Measurements from ENCODE around the gene ZNF341.
A peak's percentile ranks its signal among the peaks of the same experiment; 100 is the strongest.
"Not testable (repeated sequence)": the region's sequence is repeated elsewhere in the genome, so short reads cannot be mapped to it uniquely, and the experiment has no call there.

ZNF341 gene

DNA sequence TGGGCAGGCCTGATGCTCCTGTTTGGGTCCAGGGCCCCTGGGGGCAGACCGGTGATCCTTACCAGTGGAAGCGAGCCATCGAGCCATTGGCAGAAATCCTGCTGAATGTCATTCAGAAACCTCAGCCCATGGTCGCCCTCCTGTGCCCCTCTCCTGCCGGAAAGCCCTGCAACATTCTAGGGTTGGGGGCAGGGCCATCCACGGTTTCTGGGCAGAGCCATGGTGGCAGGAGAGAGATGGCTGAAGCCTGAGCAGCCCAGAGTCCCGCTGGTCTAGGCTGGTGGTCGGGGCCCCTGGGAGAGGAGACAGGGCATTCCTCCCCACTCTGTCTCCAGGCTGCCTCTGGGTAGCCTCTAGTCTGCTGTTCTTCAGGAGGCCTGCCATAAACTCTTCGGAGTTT, 59.7 kb downstream of the ZNF341 start:
- no peak overlapping the region for H3K4me3 ChIP-seq (replicated peaks in 1 of 2; ENCODE audit: low read depth in 2 of 2, low read length in 2 of 2)
- TF ChIP-seq, protein P1, sequence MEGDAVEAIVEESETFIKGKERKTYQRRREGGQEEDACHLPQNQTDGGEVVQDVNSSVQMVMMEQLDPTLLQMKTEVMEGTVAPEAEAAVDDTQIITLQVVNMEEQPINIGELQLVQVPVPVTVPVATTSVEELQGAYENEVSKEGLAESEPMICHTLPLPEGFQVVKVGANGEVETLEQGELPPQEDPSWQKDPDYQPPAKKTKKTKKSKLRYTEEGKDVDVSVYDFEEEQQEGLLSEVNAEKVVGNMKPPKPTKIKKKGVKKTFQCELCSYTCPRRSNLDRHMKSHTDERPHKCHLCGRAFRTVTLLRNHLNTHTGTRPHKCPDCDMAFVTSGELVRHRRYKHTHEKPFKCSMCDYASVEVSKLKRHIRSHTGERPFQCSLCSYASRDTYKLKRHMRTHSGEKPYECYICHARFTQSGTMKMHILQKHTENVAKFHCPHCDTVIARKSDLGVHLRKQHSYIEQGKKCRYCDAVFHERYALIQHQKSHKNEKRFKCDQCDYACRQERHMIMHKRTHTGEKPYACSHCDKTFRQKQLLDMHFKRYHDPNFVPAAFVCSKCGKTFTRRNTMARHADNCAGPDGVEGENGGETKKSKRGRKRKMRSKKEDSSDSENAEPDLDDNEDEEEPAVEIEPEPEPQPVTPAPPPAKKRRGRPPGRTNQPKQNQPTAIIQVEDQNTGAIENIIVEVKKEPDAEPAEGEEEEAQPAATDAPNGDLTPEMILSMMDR (IDR thresholded peaks at IDR 0.05; ENCODE audit: low read depth, low read length), result no peak
- DNase-seq (ENCODE audit: low read depth in 2 of 2), result no peak

DNA sequence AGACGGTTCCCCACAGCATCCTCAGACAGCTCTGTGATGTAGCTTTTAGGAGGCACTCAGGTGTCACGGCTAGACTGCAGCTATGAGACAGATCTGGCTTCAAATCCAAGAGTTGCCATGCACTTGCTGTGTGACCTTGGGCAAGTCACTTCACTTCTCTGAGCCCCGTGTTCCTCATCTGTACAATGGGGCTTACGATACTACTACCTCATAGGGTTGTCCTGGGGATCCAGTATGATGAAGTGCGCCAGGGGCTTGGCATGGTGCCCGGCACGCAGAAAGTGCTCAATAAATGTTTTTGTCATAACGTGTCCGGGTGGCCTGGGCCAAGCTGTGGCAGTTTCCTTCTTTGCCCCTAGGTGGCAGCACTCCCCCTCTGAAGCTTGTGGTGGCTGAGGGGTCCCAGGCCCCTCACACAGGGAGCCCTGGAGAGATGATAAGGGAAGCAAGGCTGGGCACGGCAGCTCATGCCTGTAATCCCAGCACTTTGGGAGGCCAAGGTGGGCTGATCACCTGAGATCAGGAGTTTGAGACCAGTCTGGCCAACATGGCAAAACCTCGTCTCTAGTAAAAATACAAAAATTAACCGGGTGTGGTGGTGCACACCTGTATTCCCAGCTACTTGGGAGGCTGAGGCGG, 60.3 kb downstream of the ZNF341 start:
- TF ChIP-seq, protein P1 (IDR thresholded peaks at IDR 0.05; ENCODE audit: low read depth, low read length), result peak; percentile 86
- peak; percentile 57 to 76 for DNase-seq (ENCODE audit: low read depth in 2 of 2)

DNA sequence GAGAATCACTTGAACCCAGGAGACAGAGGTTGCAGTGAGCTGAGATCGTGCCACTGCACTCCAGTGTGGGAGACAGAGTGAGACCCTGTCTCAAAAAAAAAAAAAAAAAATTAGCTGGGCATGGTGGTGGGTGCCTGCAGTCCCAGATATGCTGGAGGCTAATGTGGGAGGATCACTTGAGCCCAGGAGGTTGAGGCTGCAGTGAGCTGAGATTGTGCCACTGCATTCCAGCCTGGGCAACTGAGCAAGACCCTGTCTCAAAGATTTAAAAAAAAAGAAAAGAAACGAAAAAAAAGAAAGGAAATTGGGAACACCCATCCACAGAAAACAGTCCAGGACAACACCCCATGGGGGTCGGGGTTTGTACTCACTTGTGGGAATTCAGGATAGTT, 60.8 kb downstream of the ZNF341 start:
- not testable (repeated sequence) for DNase-seq (ENCODE audit: low read depth in 2 of 2); H3K4me3 ChIP-seq (replicated peaks in 1 of 2; ENCODE audit: low read depth in 2 of 2, low read length in 2 of 2)

More for the DNA sequence above, 60.3 kb downstream of the ZNF341 start:
- H3K4me3 ChIP-seq (replicated peaks in 1 of 2; ENCODE audit: low read depth in 2 of 2, low read length in 2 of 2), result no peak overlapping the region

DNA sequence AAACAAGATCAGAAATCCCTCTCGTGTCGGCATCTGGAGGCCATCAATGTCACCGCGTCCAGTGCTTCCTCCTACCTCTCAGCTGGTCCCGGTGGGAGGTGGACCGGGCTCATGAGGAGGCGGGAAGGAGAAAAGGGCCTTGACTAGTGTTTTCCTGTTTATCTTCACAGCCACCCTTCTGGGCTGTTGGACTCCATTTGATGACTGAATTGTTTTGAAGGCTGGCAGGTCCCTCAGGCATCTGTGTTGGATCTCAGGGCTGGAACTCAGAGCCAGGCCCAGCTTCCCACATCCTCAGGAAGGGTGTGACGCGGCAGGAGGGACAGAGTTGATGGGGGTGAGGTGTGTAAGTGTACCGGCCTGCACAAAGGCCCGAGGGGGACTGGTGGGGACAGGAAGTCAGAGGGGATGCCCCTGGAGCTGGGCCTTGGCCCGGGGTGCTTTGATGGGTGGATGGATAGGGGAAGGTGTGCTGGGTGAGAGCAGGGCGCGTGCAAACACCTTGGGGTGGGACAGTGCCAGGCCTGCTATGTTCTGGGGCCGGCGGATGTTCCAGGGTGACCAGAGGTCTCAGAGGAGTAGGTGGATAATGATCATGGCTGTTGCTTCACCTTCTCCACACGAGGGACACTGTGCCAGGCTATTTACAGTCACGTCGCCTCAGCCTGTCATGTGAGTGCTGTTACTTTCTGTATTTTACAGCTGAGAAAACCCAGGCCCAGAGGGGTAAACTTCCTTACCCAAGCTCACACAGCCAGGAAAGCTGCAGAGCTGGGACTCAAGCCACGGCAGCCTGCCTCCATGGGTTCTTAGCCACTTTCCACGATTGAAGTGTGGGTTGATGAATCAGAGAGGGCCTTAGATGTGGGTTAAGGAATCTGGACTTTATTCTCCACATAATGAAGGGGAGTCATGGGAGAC, 61.5 kb downstream of the ZNF341 start:
- peak in 1 of 2 donors; percentile 62 for DNase-seq (ENCODE audit: low read depth in 2 of 2)
- TF ChIP-seq, protein P1 (IDR thresholded peaks at IDR 0.05; ENCODE audit: low read depth, low read length), result no peak
- no peak overlapping the region for H3K4me3 ChIP-seq (replicated peaks in 1 of 2; ENCODE audit: low read depth in 2 of 2, low read length in 2 of 2)

DNA sequence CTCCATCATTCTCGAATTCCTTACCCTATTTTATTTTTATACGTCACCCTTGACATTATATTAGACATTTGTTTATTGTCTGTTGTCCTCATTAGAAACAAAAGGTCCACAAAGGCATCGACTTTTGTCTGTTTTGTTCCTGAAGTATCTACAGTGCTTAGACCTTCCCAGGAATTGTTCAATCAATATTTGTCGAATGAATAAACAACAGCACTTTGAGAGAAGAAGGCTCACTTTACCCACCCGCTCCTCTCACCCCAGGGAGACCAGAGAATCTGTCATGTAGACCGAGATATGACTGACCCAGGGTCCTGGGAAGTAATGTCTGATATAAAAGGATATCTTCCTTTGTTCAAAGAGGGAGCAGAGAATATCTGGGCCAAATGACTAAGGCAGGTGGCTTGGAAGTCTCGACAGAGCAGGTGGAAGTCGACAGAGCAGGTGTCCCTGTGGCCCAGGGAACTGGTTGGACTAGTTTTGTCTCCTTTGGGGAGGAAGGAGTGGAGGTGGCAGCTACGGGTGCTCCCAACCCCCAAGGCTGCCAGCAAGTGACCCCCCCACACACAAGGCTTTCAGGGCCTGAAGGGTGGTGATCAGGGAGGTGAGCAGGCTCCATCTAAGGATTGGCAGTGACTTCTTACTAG, 64.6 kb downstream of the ZNF341 start:
- H3K4me3 ChIP-seq (replicated peaks in 1 of 2; ENCODE audit: low read depth in 2 of 2, low read length in 2 of 2), result no peak overlapping the region
- DNase-seq (ENCODE audit: low read depth in 2 of 2), result no peak
- TF ChIP-seq, protein P1 (IDR thresholded peaks at IDR 0.05; ENCODE audit: low read depth, low read length), result no peak

DNA sequence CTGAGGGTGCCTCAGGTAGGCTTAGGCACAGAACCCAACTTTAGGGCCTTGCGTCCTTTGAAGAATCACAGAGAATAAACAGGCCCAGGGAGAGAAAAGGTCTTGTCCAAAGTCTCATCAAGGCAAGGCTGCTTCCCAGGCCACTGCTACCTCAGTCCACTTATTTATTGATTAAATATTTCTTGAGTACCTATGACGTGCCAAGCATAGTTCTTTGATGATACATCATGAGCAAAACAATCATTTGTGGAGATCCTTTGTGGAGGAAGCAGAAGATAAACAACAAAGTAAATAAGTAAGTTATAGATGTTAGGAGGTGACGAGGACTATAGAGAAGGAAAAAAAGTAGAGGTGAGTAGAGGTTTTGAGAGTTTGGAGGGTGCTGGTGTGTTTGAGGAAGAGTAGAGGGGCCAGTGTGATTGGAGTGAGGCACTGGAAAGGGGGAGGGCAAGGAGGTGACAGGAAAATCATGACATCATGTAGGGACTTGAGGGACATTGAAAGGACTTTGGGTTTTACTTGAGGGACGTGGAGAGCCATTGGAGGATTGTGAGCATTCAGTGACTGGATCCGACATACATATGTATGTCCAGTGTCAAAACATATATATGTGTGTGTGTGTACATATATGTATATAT, 65.2 kb downstream of the ZNF341 start:
- no peak overlapping the region for H3K4me3 ChIP-seq (replicated peaks in 1 of 2; ENCODE audit: low read depth in 2 of 2, low read length in 2 of 2)
- no peak for DNase-seq (ENCODE audit: low read depth in 2 of 2)
- TF ChIP-seq, protein P1 (IDR thresholded peaks at IDR 0.05; ENCODE audit: low read depth, low read length), result no peak

Measured in cardiac fibroblast (primary cell).